Panc1 (cell line): ENCODE results near the gene TPD52L1. TPM values are rescaled to one million over a fixed set of nuclear protein-coding genes. Genes with fewer than 3 reads are reported as not detected.
A peak's percentile ranks its signal among the peaks of the same experiment; 100 is the strongest.

ENCODE experiments used
- ATAC-seq: fragments of 200-7000 bp; cut with Tn5 transposase; 2 replicates; pipeline ENCODE4 v1.9.1; 2020; ENCODE audit warnings: mild to moderate bottlenecking, moderate library complexity
- BruUV-seq: library from RNA; stranded (reverse); fragments of 400-500 nt; replicated peaks from 2 replicates; lab custom pipeline; 2021; lab: Mats Ljungman, UMichigan
- CTCF ChIA-PET: fragments of 300-600 bp; sonication (Branson Sonifier 250); formaldehyde crosslinking; loops from one replicate; lab custom pipeline; 2022; ENCODE audit warnings: antibody characterized with exemption; lab: Charles Lee
- POLR2A ChIA-PET: fragments of 300-600 bp; sonication (Branson Sonifier 250); formaldehyde crosslinking; loops from one replicate; lab custom pipeline; 2022; ENCODE audit warnings: antibody characterized with exemption; lab: Charles Lee
- DNase-seq: peaks from one replicate; pipeline ENCODE4 v3.0.0-alpha.2; 2010; ENCODE audit warnings: low read depth, low spot score
- H3K27ac ChIP-seq: 2 replicates; pipeline ENCODE4 v1.5.1; 2011; ENCODE audit warnings: mild to moderate bottlenecking, low read length, inconsistent platforms
- H3K27me3 ChIP-seq: fragments of 200-500 bp; sonication (Bioruptor generic); 2 replicates; pipeline ENCODE4 v1.6.0; 2014; ENCODE audit warnings: low read length, inconsistent platforms; ENCODE audit not compliant: control insufficient read depth, insufficient read depth
- H3K36me3 ChIP-seq: fragments of 200-500 bp; sonication (Bioruptor generic); 2 replicates; pipeline ENCODE4 v1.5.1; 2014; ENCODE audit warnings: inconsistent platforms, mild to moderate bottlenecking, low read length, moderate library complexity; ENCODE audit not compliant: control insufficient read depth, insufficient read depth
- H3K4me1 ChIP-seq: 2 replicates; pipeline ENCODE4 v1.5.1; 2011; ENCODE audit warnings: inconsistent platforms, mild to moderate bottlenecking, low read length, moderate library complexity; ENCODE audit not compliant: control insufficient read depth, insufficient read depth
- H3K4me3 ChIP-seq, 2 experiments: 2 replicates each; pipeline ENCODE4 v1.5.1; 2011 to 2012; ENCODE audit warnings: low read depth in 2 of 2, low read length in 2 of 2, mild to moderate bottlenecking in 2 of 2, inconsistent platforms in 1 of 2, moderate library complexity in 1 of 2
- H3K9me3 ChIP-seq: fragments of 200-500 bp; sonication (Bioruptor generic); 2 replicates; pipeline ENCODE4 v1.5.1; 2014; ENCODE audit warnings: low read depth, mild to moderate bottlenecking, inconsistent platforms, low read length, moderate library complexity; ENCODE audit not compliant: control insufficient read depth, insufficient read depth
- CTCF ChIP-seq: fragments of 450-650 bp; IDR thresholded peaks from 2 replicates; pipeline ENCODE4 v1.5.1; 2017; ENCODE audit warnings: mild to moderate bottlenecking
- POLR2AphosphoS5 ChIP-seq: IDR thresholded peaks from 2 replicates; pipeline ENCODE4 v1.6.1; 2012; ENCODE audit warnings: mild to moderate bottlenecking, low read depth, low read length, moderate library complexity
- SIN3A ChIP-seq: IDR thresholded peaks from 2 replicates; pipeline ENCODE4 v1.6.1; 2012; ENCODE audit warnings: low read depth, mild to moderate bottlenecking, low read length, moderate library complexity, borderline replicate concordance; ENCODE audit not compliant: insufficient read depth
- TCF7L2 ChIP-seq: IDR thresholded peaks from 2 replicates; pipeline ENCODE4 v1.6.1; 2011; ENCODE audit warnings: mild to moderate bottlenecking, low read depth, low read length, inconsistent platforms
- in situ Hi-C: cut with HindIII; loops from 2 replicates; pipeline ENCODE4 v1.10.0; 2016; ENCODE audit warnings: low sequenced_read_pairs, low pct_unique_long_range_greater_than_20kb
- intact Hi-C: fragments of 100-400 bp; cut with micrococcal nuclease; formaldehyde crosslinking; loops from one replicate; pipeline ENCODE4 v1.10.0; 2022; ENCODE audit not compliant: unreplicated experiment
- total RNA-seq: library from RNA; stranded (reverse); gene quantifications from one replicate; pipeline ENCODE4 v1.2.1, GENCODE V29; 2021; ENCODE audit not compliant: unreplicated experiment
- TF ChIP-seq, protein P1 (sequence below), 2 experiments: IDR thresholded peaks; 2 replicates each; pipeline ENCODE4 v1.6.1; 2011 to 2012; ENCODE audit warnings: low read depth in 2 of 2, control low read depth in 1 of 2, low read length in 1 of 2, mild to moderate bottlenecking in 1 of 2, moderate library complexity in 1 of 2; ENCODE audit not compliant: insufficient read depth in 1 of 2

TPD52L1 gene
- total RNA-seq, 1 experiment from 2014 or later, result 2.9 TPM

DNA sequence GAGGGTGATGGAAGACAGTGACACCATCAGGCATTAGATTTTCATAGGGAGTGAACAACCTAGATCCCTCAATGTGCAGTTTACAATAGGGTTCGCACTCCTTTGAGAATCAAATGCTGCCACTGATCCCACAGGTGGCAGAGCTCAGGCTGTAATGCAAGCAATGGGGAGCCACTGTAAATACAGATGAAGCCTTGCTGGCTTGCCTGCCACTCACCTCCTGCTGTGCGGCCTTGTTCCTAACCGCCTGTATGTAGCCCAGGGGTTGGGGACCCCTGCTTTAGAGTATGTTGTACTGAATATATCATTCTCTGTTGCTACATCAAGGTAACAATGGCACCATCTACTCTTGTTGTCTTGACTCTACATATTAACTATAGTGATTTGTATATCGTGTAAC, 37.1 kb downstream of the TPD52L1 start:
- ATAC-seq (no peak), DNase-seq (no peak)
- ChIA-PET CTCF (no interaction called here), POLR2A (no interaction called here)
- BruUV-seq, result no TSS peak
- in situ Hi-C loops (no loop called here), intact Hi-C loops (no loop called here)
- no peaks in the 10 kb centered on the region for H3K4me1 ChIP-seq
- no peak for TF ChIP-seq CTCF
- TF ChIP-seq, protein P1, sequence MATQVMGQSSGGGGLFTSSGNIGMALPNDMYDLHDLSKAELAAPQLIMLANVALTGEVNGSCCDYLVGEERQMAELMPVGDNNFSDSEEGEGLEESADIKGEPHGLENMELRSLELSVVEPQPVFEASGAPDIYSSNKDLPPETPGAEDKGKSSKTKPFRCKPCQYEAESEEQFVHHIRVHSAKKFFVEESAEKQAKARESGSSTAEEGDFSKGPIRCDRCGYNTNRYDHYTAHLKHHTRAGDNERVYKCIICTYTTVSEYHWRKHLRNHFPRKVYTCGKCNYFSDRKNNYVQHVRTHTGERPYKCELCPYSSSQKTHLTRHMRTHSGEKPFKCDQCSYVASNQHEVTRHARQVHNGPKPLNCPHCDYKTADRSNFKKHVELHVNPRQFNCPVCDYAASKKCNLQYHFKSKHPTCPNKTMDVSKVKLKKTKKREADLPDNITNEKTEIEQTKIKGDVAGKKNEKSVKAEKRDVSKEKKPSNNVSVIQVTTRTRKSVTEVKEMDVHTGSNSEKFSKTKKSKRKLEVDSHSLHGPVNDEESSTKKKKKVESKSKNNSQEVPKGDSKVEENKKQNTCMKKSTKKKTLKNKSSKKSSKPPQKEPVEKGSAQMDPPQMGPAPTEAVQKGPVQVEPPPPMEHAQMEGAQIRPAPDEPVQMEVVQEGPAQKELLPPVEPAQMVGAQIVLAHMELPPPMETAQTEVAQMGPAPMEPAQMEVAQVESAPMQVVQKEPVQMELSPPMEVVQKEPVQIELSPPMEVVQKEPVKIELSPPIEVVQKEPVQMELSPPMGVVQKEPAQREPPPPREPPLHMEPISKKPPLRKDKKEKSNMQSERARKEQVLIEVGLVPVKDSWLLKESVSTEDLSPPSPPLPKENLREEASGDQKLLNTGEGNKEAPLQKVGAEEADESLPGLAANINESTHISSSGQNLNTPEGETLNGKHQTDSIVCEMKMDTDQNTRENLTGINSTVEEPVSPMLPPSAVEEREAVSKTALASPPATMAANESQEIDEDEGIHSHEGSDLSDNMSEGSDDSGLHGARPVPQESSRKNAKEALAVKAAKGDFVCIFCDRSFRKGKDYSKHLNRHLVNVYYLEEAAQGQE (IDR thresholded peaks at IDR 0.05; ENCODE audit: insufficient read depth in 1 of 2, low read depth in 2 of 2, low read length in 1 of 2), result no peak
- no peak for TF ChIP-seq TCF7L2
- no peak for TF ChIP-seq SIN3A
- TF ChIP-seq POLR2AphosphoS5, result no peak
- H3K36me3 ChIP-seq, result no peaks in the 10 kb centered on the region
- no peaks in the 10 kb centered on the region for H3K9me3 ChIP-seq
- 0 out of 2 replicates have a peak, but pooled peaks cover 2% of the 10 kb centered on the region for H3K27me3 ChIP-seq
- H3K4me3 ChIP-seq, result no peak overlapping the region
- no peak overlapping the region for H3K27ac ChIP-seq

GRCh38 chr6:125191916-125192609, 38.5 kb downstream of the TPD52L1 start:
- no peak overlapping the region for H3K27ac ChIP-seq
- peaks cover 7% of the 10 kb centered on the region; the same call in 1 of the 2 replicates for H3K27me3 ChIP-seq
- ChIA-PET POLR2A (interaction anchor here (0.6 to 0.7 kb wide), 2 partner anchors 15 to 1150 kb away, joined by 3 to 6 read pairs; no protein-coding TSS in a partner anchor), CTCF (interaction anchor here (0.5 to 1.0 kb wide), 4 partner anchors 8 to 1403 kb away, joined by 3 read pairs; no protein-coding TSS in a partner anchor)
- TF ChIP-seq POLR2AphosphoS5, result no peak
- no peak for TF ChIP-seq TCF7L2
- TF ChIP-seq CTCF, result peak; percentile 93
- TF ChIP-seq SIN3A, result no peak
- TF ChIP-seq, protein P1 (IDR thresholded peaks at IDR 0.05; ENCODE audit: insufficient read depth in 1 of 2, low read depth in 2 of 2, low read length in 1 of 2), result no peak
- intact Hi-C loops (no loop called here), in situ Hi-C loops (no loop called here)
- ATAC-seq, result peak; percentile 89
- H3K9me3 ChIP-seq, result no peaks in the 10 kb centered on the region
- no peak overlapping the region for H3K4me3 ChIP-seq
- no peaks in the 10 kb centered on the region for H3K4me1 ChIP-seq
- no peaks in the 10 kb centered on the region for H3K36me3 ChIP-seq
- DNase-seq, result peak; percentile 68
- BruUV-seq, result no TSS peak
